Activated T-helper 2 cell treated with anti-CD3 and anti-CD28 coated beads, Interferon-gamma antibody, Interleukin-2, Interleukin-4, amounts not matched to agents 10 μg/mL and 5 μg/mL and 100 μg/mL, durations not matched to agents 14 hours and 24 hours and 36 hours (primary cell): Measurements from ENCODE around the gene CMIP. TPM values are rescaled to one million over a fixed set of nuclear protein-coding genes. Genes with fewer than 3 reads are reported as not detected.

ENCODE experiments used
- DNase-seq: peaks from one replicate; pipeline ENCODE4 v3.0.0; 2021; ENCODE audit warnings: low spot score
- H3K27ac Mint-ChIP-seq: one replicate; pipeline ENCODE4 v1.8.0; 2021; ENCODE audit warnings: mixed read lengths
- H3K27me3 Mint-ChIP-seq: one replicate; pipeline ENCODE4 v1.8.0; 2021; ENCODE audit warnings: low read depth, mixed read lengths
- H3K36me3 Mint-ChIP-seq: one replicate; pipeline ENCODE4 v1.8.0; 2021; ENCODE audit warnings: low read depth, mixed read lengths
- H3K4me1 Mint-ChIP-seq: one replicate; pipeline ENCODE4 v1.8.0; 2021; ENCODE audit warnings: low read depth, mixed read lengths
- H3K4me3 Mint-ChIP-seq: one replicate; pipeline ENCODE4 v1.8.0; 2021; ENCODE audit warnings: low read depth, mild to moderate bottlenecking, moderate library complexity, mixed read lengths
- H3K9me3 Mint-ChIP-seq: one replicate; pipeline ENCODE4 v1.8.0; 2021; ENCODE audit warnings: mixed read lengths
- intact Hi-C: fragments of 100-400 bp; cut with micrococcal nuclease; formaldehyde crosslinking; loops from one replicate; pipeline ENCODE4 v1.15.1; 2023
- total RNA-seq: library from RNA; stranded (reverse); gene quantifications from 2 replicates; pipeline ENCODE4 v1.2.3, GENCODE V29; 2022

CMIP gene
- total RNA-seq, 1 donor from 2014 or later: 68.0 TPM

GRCh38 chr16:81445143-81445961 lies 744 bp downstream of the CMIP start:
- Mint-ChIP-seq H3K27ac (peak overlapping the region; percentile 83), H3K4me1 (peaks cover 45% of the 10 kb centered on the region), H3K4me3 (peak overlapping the region; percentile 90), H3K36me3 (peaks cover 28% of the 10 kb centered on the region), H3K9me3 (peaks cover under 1% of the 10 kb centered on the region), H3K27me3 (peaks cover 25% of the 10 kb centered on the region)
- intact Hi-C loops: loop anchor here (2.0 to 10.0 kb wide), 4 partner anchors 79 to 172 kb away; partner anchors contain the start of gene GAN
- DNase-seq: peak; percentile 33

GRCh38 chr16:81445966-81446906 lies 1.6 kb downstream of the CMIP start:
- Mint-ChIP-seq H3K9me3 (peaks cover 9% of the 10 kb centered on the region), H3K27me3 (peaks cover 16% of the 10 kb centered on the region), H3K36me3 (peaks cover 37% of the 10 kb centered on the region), H3K27ac (peak overlapping the region; percentile 76), H3K4me1 (peaks cover 53% of the 10 kb centered on the region), H3K4me3 (peak overlapping the region; percentile 90)
- no peak for DNase-seq
- intact Hi-C loops: loop anchor here (1.0 to 10.0 kb wide), 5 partner anchors 24 to 171 kb away; partner anchors contain the start of gene GAN

GRCh38 chr16:81446907-81447268 lies 2.3 kb downstream of the CMIP start:
- H3K4me3 Mint-ChIP-seq: peak overlapping the region; percentile 90
- peaks cover 59% of the 10 kb centered on the region for H3K4me1 Mint-ChIP-seq
- no peak overlapping the region for H3K27ac Mint-ChIP-seq
- peaks cover 11% of the 10 kb centered on the region for H3K27me3 Mint-ChIP-seq
- peaks cover 42% of the 10 kb centered on the region for H3K36me3 Mint-ChIP-seq
- DNase-seq: no peak
- peaks cover 12% of the 10 kb centered on the region for H3K9me3 Mint-ChIP-seq
- intact Hi-C loops: loop anchor here (1.0 to 10.0 kb wide), 4 partner anchors 23 to 170 kb away; partner anchors contain the start of gene GAN

GRCh38 chr16:81447383-81448101 lies 2.9 kb downstream of the CMIP start:
- Mint-ChIP-seq H3K27ac (no peak overlapping the region), H3K9me3 (peaks cover 12% of the 10 kb centered on the region), H3K27me3 (peaks cover 5% of the 10 kb centered on the region), H3K36me3 (peaks cover 47% of the 10 kb centered on the region), H3K4me3 (peak overlapping the region; percentile 90), H3K4me1 (peaks cover 64% of the 10 kb centered on the region)
- no peak for DNase-seq
- intact Hi-C loops: loop anchor here (5.0 to 10.0 kb wide), 3 partner anchors 77 to 170 kb away; partner anchors contain the start of gene GAN

- intact Hi-C loops: loop anchor here (5.0 to 10.0 kb wide), 3 partner anchors 76 to 169 kb away; partner anchors contain the start of gene GAN
- Mint-ChIP-seq H3K4me1 (peaks cover 65% of the 10 kb centered on the region), H3K4me3 (peak overlapping the region; percentile 33), H3K36me3 (peaks cover 47% of the 10 kb centered on the region), H3K9me3 (peaks cover 12% of the 10 kb centered on the region), H3K27me3 (no peaks in the 10 kb centered on the region), H3K27ac (peak overlapping the region; percentile 16)
- no peak for DNase-seq
These were observed 3.8 kb downstream of the CMIP start for GRCh38 chr16:81448154-81449131.

GRCh38 chr16:81449241-81449640 lies 4.6 kb downstream of the CMIP start:
- peaks cover 65% of the 10 kb centered on the region for H3K4me1 Mint-ChIP-seq
- H3K27me3 Mint-ChIP-seq: no peaks in the 10 kb centered on the region
- H3K4me3 Mint-ChIP-seq: no peak overlapping the region
- DNase-seq: no peak
- no peak overlapping the region for H3K27ac Mint-ChIP-seq
- peaks cover 47% of the 10 kb centered on the region for H3K36me3 Mint-ChIP-seq
- peaks cover 12% of the 10 kb centered on the region for H3K9me3 Mint-ChIP-seq
- intact Hi-C loops: loop anchor here (5.0 to 10.0 kb wide), 3 partner anchors 76 to 168 kb away; partner anchors contain the start of gene GAN

- Mint-ChIP-seq H3K4me3 (no peak overlapping the region), H3K36me3 (peaks cover 47% of the 10 kb centered on the region), H3K27ac (no peak overlapping the region), H3K27me3 (no peaks in the 10 kb centered on the region), H3K4me1 (peaks cover 68% of the 10 kb centered on the region), H3K9me3 (peaks cover 12% of the 10 kb centered on the region)
- no peak for DNase-seq
- intact Hi-C loops: loop anchor here (5.0 to 10.0 kb wide), 3 partner anchors 75 to 167 kb away; partner anchors contain the start of gene GAN
These were observed 5.4 kb downstream of the CMIP start for GRCh38 chr16:81449899-81450608.

GRCh38 chr16:81450783-81451491 lies 6.3 kb downstream of the CMIP start:
- Mint-ChIP-seq H3K9me3 (peaks cover 12% of the 10 kb centered on the region), H3K4me1 (peaks cover 68% of the 10 kb centered on the region), H3K27me3 (no peaks in the 10 kb centered on the region), H3K36me3 (peaks cover 49% of the 10 kb centered on the region), H3K4me3 (no peak overlapping the region), H3K27ac (peak overlapping the region; percentile 92)
- intact Hi-C loops: no loop called here
- no peak for DNase-seq

- Mint-ChIP-seq H3K9me3 (peaks cover 12% of the 10 kb centered on the region), H3K27me3 (no peaks in the 10 kb centered on the region), H3K27ac (peak overlapping the region; percentile 92), H3K4me3 (peak overlapping the region; percentile 75), H3K4me1 (peaks cover 66% of the 10 kb centered on the region), H3K36me3 (peaks cover 45% of the 10 kb centered on the region)
- peak; percentile 35 for DNase-seq
- intact Hi-C loops: no loop called here
These were observed 7.4 kb downstream of the CMIP start for GRCh38 chr16:81451753-81452680.
